Liver (tissue), 9 donors: ENCODE measurements around the gene ACKR2. TPM values are rescaled to one million over a fixed set of nuclear protein-coding genes. Genes with fewer than 3 reads are reported as not detected.

ENCODE experiments used
- DNase-seq: peaks from one replicate; pipeline ENCODE4 v3.0.0-alpha.2; 2017; ENCODE audit warnings: low spot score
- H3K27ac ChIP-seq, 2 donors: one replicate each; pipeline ENCODE4 v1.7.0; 2013; ENCODE audit warnings: inconsistent platforms in 2 of 2, low read length in 2 of 2, control low read depth in 1 of 2, low read depth in 1 of 2, mild to moderate bottlenecking in 1 of 2
- H3K27me3 ChIP-seq, 4 donors: one replicate each; pipeline versions ENCODE4 v1.6.1 to v1.7.0; 2013; ENCODE audit warnings: low read length in 3 of 4, inconsistent platforms in 1 of 4, mild to moderate bottlenecking in 1 of 4, moderate library complexity in 1 of 4; ENCODE audit not compliant: control insufficient read depth in 4 of 4, insufficient read depth in 4 of 4
- H3K36me3 ChIP-seq, 4 donors: one replicate each; pipeline versions ENCODE4 v1.6.1 to v1.7.0; 2013; ENCODE audit warnings: low read length in 3 of 4, mild to moderate bottlenecking in 3 of 4, low read depth in 1 of 4, moderate library complexity in 1 of 4; ENCODE audit not compliant: control insufficient read depth in 4 of 4, insufficient read depth in 3 of 4
- H3K4me1 ChIP-seq, 4 donors: one replicate each; pipeline versions ENCODE4 v1.6.1 to v1.7.0; 2013; ENCODE audit warnings: low read length in 3 of 4, mild to moderate bottlenecking in 3 of 4, moderate library complexity in 1 of 4; ENCODE audit not compliant: control insufficient read depth in 4 of 4, insufficient read depth in 4 of 4
- H3K4me3 ChIP-seq, 3 donors: one replicate each; pipeline versions ENCODE4 v1.6.1 to v1.7.0; 2013; ENCODE audit warnings: low read length in 3 of 3, control low read depth in 1 of 3, low read depth in 1 of 3, mild to moderate bottlenecking in 1 of 3
- H3K9ac ChIP-seq, 2 donors: one replicate each; pipeline ENCODE4 v1.7.0; 2013; ENCODE audit warnings: low read length in 2 of 2, mild to moderate bottlenecking in 2 of 2, moderate library complexity in 2 of 2, control low read depth in 1 of 2, low read depth in 1 of 2
- H3K9me3 ChIP-seq, 4 donors: one replicate each; pipeline versions ENCODE4 v1.6.1 to v1.7.0; 2013; ENCODE audit warnings: low read length in 3 of 4; ENCODE audit not compliant: control insufficient read depth in 4 of 4
- ATF3 ChIP-seq: IDR thresholded peaks from 2 replicates; pipeline ENCODE4 v1.6.1; 2016; ENCODE audit warnings: antibody characterized with exemption
- CTCF ChIP-seq: fragments of 150-350 bp; IDR thresholded peaks from 2 replicates; pipeline ENCODE4 v1.5.1; 2017; ENCODE audit warnings: improper control_type of control experiment, low read depth, low read length; ENCODE audit not compliant: missing input control
- FOXA2 ChIP-seq: IDR thresholded peaks from 2 replicates; pipeline ENCODE4 v1.6.1; 2016; ENCODE audit warnings: antibody characterized with exemption
- GABPA ChIP-seq, 2 donors: IDR thresholded peaks in 1 of 2; conservative IDR thresholded peaks in 1 of 2; 2 replicates each; pipeline ENCODE4 v1.6.1; 2016; ENCODE audit warnings: antibody characterized with exemption in 2 of 2, mild to moderate bottlenecking in 1 of 2, moderate library complexity in 1 of 2
- HNF4A ChIP-seq, 2 donors: conservative IDR thresholded peaks; 2 replicates each; pipeline ENCODE4 v1.6.1; 2016; ENCODE audit warnings: antibody characterized with exemption in 2 of 2, mild to moderate bottlenecking in 2 of 2
- HNF4G ChIP-seq: IDR thresholded peaks from 2 replicates; pipeline ENCODE4 v1.6.1; 2016; ENCODE audit warnings: antibody characterized with exemption
- JUND ChIP-seq, 2 donors: IDR thresholded peaks; 2 replicates each; pipeline ENCODE4 v1.6.1; 2016; ENCODE audit warnings: antibody characterized with exemption in 2 of 2
- MAX ChIP-seq: IDR thresholded peaks from 2 replicates; pipeline ENCODE4 v1.6.1; 2016; ENCODE audit warnings: antibody characterized with exemption
- NR2F2 ChIP-seq: IDR thresholded peaks from 2 replicates; pipeline ENCODE4 v1.6.1; 2016; ENCODE audit warnings: antibody characterized with exemption
- REST ChIP-seq: IDR thresholded peaks from 2 replicates; pipeline ENCODE4 v1.6.1; 2016; ENCODE audit warnings: antibody characterized with exemption, mild to moderate bottlenecking
- RXRA ChIP-seq, 2 donors: IDR thresholded peaks; 2 replicates each; pipeline ENCODE4 v1.6.1; 2017 to 2018; ENCODE audit warnings: antibody characterized with exemption in 2 of 2, mild to moderate bottlenecking in 1 of 2
- SP1 ChIP-seq: IDR thresholded peaks from 2 replicates; pipeline ENCODE4 v1.6.1; 2018; ENCODE audit warnings: antibody characterized with exemption, mild to moderate bottlenecking
- ZBTB33 ChIP-seq: IDR thresholded peaks from 2 replicates; pipeline ENCODE4 v1.6.1; 2016; ENCODE audit warnings: antibody characterized with exemption
- WGBS: extraction: QIAGEN DNeasy Blood & Tissue Kit; methylation state at CpG from one replicate; pipeline ENCODE4 v1.1.7; 2013; 5-methylcytosine and 5-hydroxymethylcytosine counted together
- polyA plus RNA-seq, 2 donors: library from polyadenylated mRNA; stranded (reverse) in 1 of 2; unstranded in 1 of 2; fragments of 200-250 nt in 1 of 2; fragments of >200 nt in 1 of 2; fragmentation: Nextera tagmentation in 1 of 2; extraction: Ambion mirVana in 1 of 2; gene quantifications; one replicate each; pipeline versions ENCODE4 v1.2.1 to v1.2.3, GENCODE V29; 2013 to 2015
- total RNA-seq, 2 donors: library from RNA; depleted of rRNA; stranded (reverse); fragments of >200 nt; gene quantifications; one replicate each; pipeline ENCODE4 v1.2.3, GENCODE V29; 2014
- donor health status: healthy.
- donor health status: healthy.
- donor health status: healthy.
- donor health status: healthy.
- donor health status: healthy.

ACKR2 gene
- total and polyA plus RNA-seq, 4 donors = 7.3 to 19.3 (median 10.8) TPM

- WGBS = 17% methylated on average over 1 of the region's 1 CpG
- peak overlapping the region; percentile 85 to 90 for H3K27ac ChIP-seq
- no peak for DNase-seq
- no peak overlapping the region for H3K9ac ChIP-seq
- TF ChIP-seq HNF4A (conservative IDR thresholded peaks at IDR 0.05) (no peak), RXRA (IDR thresholded peaks at IDR 0.05) (no peak), JUND (IDR thresholded peaks at IDR 0.05) (no peak), ZBTB33 (no peak), NR2F2 (no peak), MAX (no peak), SP1 (no peak), HNF4G (no peak), FOXA2 (no peak), GABPA (IDR thresholded peaks at IDR 0.05 in 1 of 2, conservative IDR thresholded peaks at IDR 0.05 in 1 of 2) (no peak), ATF3 (no peak), REST (no peak), CTCF (no peak)
- H3K4me3 ChIP-seq = peak overlapping the region in 1 of 3 donors; percentile 3
- no peaks in the 10 kb centered on the region for H3K36me3 ChIP-seq
- H3K4me1 ChIP-seq = peaks cover 5 to 43% (median 30%) of the 10 kb centered on the region in 4 donors
- H3K9me3 ChIP-seq = no peaks in the 10 kb centered on the region
- no peaks in the 10 kb centered on the region for H3K27me3 ChIP-seq
These were observed 67.2 kb downstream of the ACKR2 start for GRCh38 chr3:42876401-42876800.

- Histone ChIP-seq H3K27ac (peak overlapping the region; percentile 85 to 90), H3K27me3 (no peaks in the 10 kb centered on the region), H3K9me3 (no peaks in the 10 kb centered on the region), H3K9ac (no peak overlapping the region), H3K4me1 (peaks cover 5 to 38% (median 26%) of the 10 kb centered on the region in 4 donors), H3K36me3 (no peaks in the 10 kb centered on the region), H3K4me3 (no peak overlapping the region)
- no peak for DNase-seq
- WGBS = 39% methylated on average over 7 of the region's 7 CpGs
- peak in 1 of 2 donors; percentile 6 for TF ChIP-seq HNF4A (conservative IDR thresholded peaks at IDR 0.05)
- TF ChIP-seq JUND (IDR thresholded peaks at IDR 0.05) = no peak
- TF ChIP-seq SP1 = no peak
These were observed 67.9 kb downstream of the ACKR2 start for GRCh38 chr3:42876940-42877720.
